Measurements from ENCODE around the gene NUDT19.

The NUDT19 gene

GRCh38 chr19:32749361-32749760 lies 57.7 kb downstream of the NUDT19 start:
- DNase-seq, result no peak
- in situ Hi-C loops (cut with HindIII; ENCODE audit: low pct_ligation_motif_present, low sequenced_read_pairs), result no loop called here
- no peak for TF ChIP-seq CTCF (IDR thresholded peaks at IDR 0.05; ENCODE audit: low read depth, low read length, missing control alignments)
- Histone ChIP-seq H3K36me3 (replicated peaks) (no peaks in the 10 kb centered on the region), H3K27ac (no peak overlapping the region), H3K4me3 (ENCODE audit: low read depth, low read length) (no peak overlapping the region), H3K27me3 (replicated peaks) (no peaks in the 10 kb centered on the region)

- Histone ChIP-seq H3K27me3 (replicated peaks) (no peaks in the 10 kb centered on the region), H3K36me3 (replicated peaks) (no peaks in the 10 kb centered on the region), H3K27ac (no peak overlapping the region), H3K4me3 (ENCODE audit: low read depth, low read length) (no peak overlapping the region)
- in situ Hi-C loops (cut with HindIII; ENCODE audit: low pct_ligation_motif_present, low sequenced_read_pairs), result no loop called here
- no peak for DNase-seq
- no peak for TF ChIP-seq CTCF (IDR thresholded peaks at IDR 0.05; ENCODE audit: low read depth, low read length, missing control alignments)
Measured at GRCh38 chr19:32750441-32751055, 58.9 kb downstream of the NUDT19 start.

GRCh38 chr19:32751066-32751465 lies 59.4 kb downstream of the NUDT19 start:
- Histone ChIP-seq H3K27ac (no peak overlapping the region), H3K27me3 (replicated peaks) (no peaks in the 10 kb centered on the region), H3K36me3 (replicated peaks) (no peaks in the 10 kb centered on the region), H3K4me3 (ENCODE audit: low read depth, low read length) (no peak overlapping the region)
- in situ Hi-C loops (cut with HindIII; ENCODE audit: low pct_ligation_motif_present, low sequenced_read_pairs), result no loop called here
- DNase-seq, result no peak
- no peak for TF ChIP-seq CTCF (IDR thresholded peaks at IDR 0.05; ENCODE audit: low read depth, low read length, missing control alignments)

- Histone ChIP-seq H3K27ac (no peak overlapping the region), H3K36me3 (replicated peaks) (no peaks in the 10 kb centered on the region), H3K4me3 (ENCODE audit: low read depth, low read length) (no peak overlapping the region), H3K27me3 (replicated peaks) (no peaks in the 10 kb centered on the region)
- no peak for TF ChIP-seq CTCF (IDR thresholded peaks at IDR 0.05; ENCODE audit: low read depth, low read length, missing control alignments)
- in situ Hi-C loops (cut with HindIII; ENCODE audit: low pct_ligation_motif_present, low sequenced_read_pairs), result no loop called here
- no peak for DNase-seq
Measured at GRCh38 chr19:32757189-32757588, 65.6 kb downstream of the NUDT19 start.
